ENCODE results near the gene CYB561. TPM values are rescaled to one million over a fixed set of nuclear protein-coding genes. Genes with fewer than 3 reads are reported as not detected.

CYB561 gene
- total RNA-seq, 1 donor: 32.2 TPM

GRCh38 chr17:63490329-63490728 lies 44.2 kb upstream of the CYB561 start:
- no peak overlapping the region for H3K4me2 ChIP-seq (ENCODE audit: insufficient read depth, low read length)
- no peaks in the 10 kb centered on the region for H4K20me1 ChIP-seq (ENCODE audit: insufficient read depth, low read length)
- no peak for TF ChIP-seq CTCF (IDR thresholded peaks at IDR 0.05; ENCODE audit: extremely low read depth, low read depth, low read length)
- H3K4me1 ChIP-seq (ENCODE audit: insufficient read depth, low read length): no peaks in the 10 kb centered on the region
- H3K9me3 ChIP-seq (ENCODE audit: low read depth, low read length): no peaks in the 10 kb centered on the region
- H3K79me2 ChIP-seq (ENCODE audit: insufficient read depth, low read length): no peaks in the 10 kb centered on the region
- DNase-seq (ENCODE audit: insufficient read length, low spot score, missing footprints): peak; percentile 90
- peaks cover 12% of the 10 kb centered on the region for H3K27me3 ChIP-seq (ENCODE audit: insufficient read depth, low read length)
- H2AFZ ChIP-seq (ENCODE audit: low read length): no peak overlapping the region
- no peak overlapping the region for H3K27ac ChIP-seq (ENCODE audit: low read depth, low read length)
- no peaks in the 10 kb centered on the region for H3K36me3 ChIP-seq (ENCODE audit: insufficient read depth, low read length)
- H3K4me3 ChIP-seq (ENCODE audit: insufficient read depth, low read length): no peak overlapping the region

DNA sequence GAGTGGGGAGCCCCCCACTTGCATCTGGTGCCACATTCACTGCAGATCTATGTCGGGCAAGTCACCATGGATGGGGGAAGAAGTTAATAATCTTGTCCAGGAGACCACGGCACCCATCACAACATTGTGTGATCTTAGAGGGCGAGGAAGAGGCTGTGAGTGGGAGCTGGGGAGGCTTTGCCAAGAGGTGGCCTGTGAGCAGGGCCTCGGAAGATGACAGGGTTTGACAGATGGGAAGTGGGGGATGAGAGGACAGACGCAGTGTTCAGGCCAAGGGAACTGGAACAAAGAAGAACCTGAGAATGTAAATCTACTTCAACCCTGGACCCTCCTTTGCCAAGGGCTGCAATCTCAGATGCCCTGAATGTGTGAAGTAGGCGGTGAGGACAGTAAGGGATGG lies 43.2 kb upstream of the CYB561 start:
- Histone ChIP-seq H3K36me3 (ENCODE audit: insufficient read depth, low read length) (no peaks in the 10 kb centered on the region), H3K27me3 (ENCODE audit: insufficient read depth, low read length) (peaks cover 12% of the 10 kb centered on the region), H2AFZ (ENCODE audit: low read length) (no peak overlapping the region), H3K27ac (ENCODE audit: low read depth, low read length) (no peak overlapping the region), H3K4me3 (ENCODE audit: insufficient read depth, low read length) (no peak overlapping the region), H3K79me2 (ENCODE audit: insufficient read depth, low read length) (no peaks in the 10 kb centered on the region), H3K4me2 (ENCODE audit: insufficient read depth, low read length) (no peak overlapping the region), H3K9me3 (ENCODE audit: low read depth, low read length) (no peaks in the 10 kb centered on the region), H4K20me1 (ENCODE audit: insufficient read depth, low read length) (no peaks in the 10 kb centered on the region), H3K4me1 (ENCODE audit: insufficient read depth, low read length) (no peaks in the 10 kb centered on the region)
- no peak for TF ChIP-seq CTCF (IDR thresholded peaks at IDR 0.05; ENCODE audit: extremely low read depth, low read depth, low read length)
- peak; percentile 76 for DNase-seq (ENCODE audit: insufficient read length, low spot score, missing footprints)

- no peaks in the 10 kb centered on the region for H3K36me3 ChIP-seq (ENCODE audit: insufficient read depth, low read length)
- H2AFZ ChIP-seq (ENCODE audit: low read length): no peak overlapping the region
- no peak overlapping the region for H3K27ac ChIP-seq (ENCODE audit: low read depth, low read length)
- peak; percentile 87 for DNase-seq (ENCODE audit: insufficient read length, low spot score, missing footprints)
- no peak overlapping the region for H3K4me3 ChIP-seq (ENCODE audit: insufficient read depth, low read length)
- peaks cover 12% of the 10 kb centered on the region for H3K27me3 ChIP-seq (ENCODE audit: insufficient read depth, low read length)
- H3K9me3 ChIP-seq (ENCODE audit: low read depth, low read length): no peaks in the 10 kb centered on the region
- H3K4me2 ChIP-seq (ENCODE audit: insufficient read depth, low read length): no peak overlapping the region
- no peaks in the 10 kb centered on the region for H4K20me1 ChIP-seq (ENCODE audit: insufficient read depth, low read length)
- H3K4me1 ChIP-seq (ENCODE audit: insufficient read depth, low read length): no peaks in the 10 kb centered on the region
- no peak for TF ChIP-seq CTCF (IDR thresholded peaks at IDR 0.05; ENCODE audit: extremely low read depth, low read depth, low read length)
- H3K79me2 ChIP-seq (ENCODE audit: insufficient read depth, low read length): no peaks in the 10 kb centered on the region
Observed at GRCh38 chr17:63488851-63489250, 42.7 kb upstream of the CYB561 start.

DNA sequence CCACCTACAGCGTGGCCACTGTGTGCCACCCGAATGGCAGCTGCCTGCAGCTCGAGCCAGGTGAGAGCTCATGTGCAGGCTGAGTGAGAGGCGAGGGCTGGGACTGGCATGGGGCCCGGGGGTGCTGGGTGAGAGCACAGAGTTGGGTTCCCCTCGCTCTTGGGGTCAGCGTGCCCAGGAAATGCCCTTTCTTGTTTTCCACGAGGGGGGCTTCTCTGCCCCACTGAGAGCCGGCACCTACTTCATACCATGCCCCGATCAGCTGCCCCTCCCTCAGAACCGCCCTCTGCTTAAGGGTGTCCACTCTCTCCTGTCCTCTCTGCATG lies 40.9 kb upstream of the CYB561 start:
- H3K27me3 ChIP-seq (ENCODE audit: insufficient read depth, low read length): peaks cover 12% of the 10 kb centered on the region
- H3K27ac ChIP-seq (ENCODE audit: low read depth, low read length): no peak overlapping the region
- no peaks in the 10 kb centered on the region for H3K79me2 ChIP-seq (ENCODE audit: insufficient read depth, low read length)
- H2AFZ ChIP-seq (ENCODE audit: low read length): no peak overlapping the region
- H3K4me1 ChIP-seq (ENCODE audit: insufficient read depth, low read length): no peaks in the 10 kb centered on the region
- no peaks in the 10 kb centered on the region for H4K20me1 ChIP-seq (ENCODE audit: insufficient read depth, low read length)
- DNase-seq (ENCODE audit: insufficient read length, low spot score, missing footprints): peak; percentile 52
- H3K9me3 ChIP-seq (ENCODE audit: low read depth, low read length): no peaks in the 10 kb centered on the region
- no peaks in the 10 kb centered on the region for H3K36me3 ChIP-seq (ENCODE audit: insufficient read depth, low read length)
- H3K4me2 ChIP-seq (ENCODE audit: insufficient read depth, low read length): no peak overlapping the region
- TF ChIP-seq CTCF (IDR thresholded peaks at IDR 0.05; ENCODE audit: extremely low read depth, low read depth, low read length): no peak
- no peak overlapping the region for H3K4me3 ChIP-seq (ENCODE audit: insufficient read depth, low read length)
